Motor neuron (in vitro differentiated cells): ENCODE data around the gene DCUN1D4. TPM values are rescaled to one million over a fixed set of nuclear protein-coding genes. Genes with fewer than 3 reads are reported as not detected.
"Not testable (repeated sequence)": the region's sequence is repeated elsewhere in the genome, so short reads cannot be mapped to it uniquely, and the experiment has no call there.

ENCODE experiments used
- ATAC-seq, 8 experiments: fragments of 200-7000 bp; cut with Tn5 transposase; replicated peaks in 6 of 8; 2 replicates each; pipeline ENCODE4 v1.8.0; 2021; ENCODE audit warnings: mild to moderate bottlenecking in 8 of 8, moderate library complexity in 8 of 8
- H3K27ac ChIP-seq, 2 donors: fragments of 250-450 bp; sonication (Bioruptor Pico); 2 replicates each; pipeline ENCODE4 v1.9.0; 2021; ENCODE audit warnings: antibody characterized with exemption in 2 of 2, mild to moderate bottlenecking in 2 of 2, moderate library complexity in 1 of 2
- H3K4me1 ChIP-seq, 2 donors: fragments of 250-450 bp; sonication (Bioruptor Pico); replicated peaks in 1 of 2; 2 replicates each; pipeline ENCODE4 v1.6.1; 2021; ENCODE audit warnings: antibody characterized with exemption in 2 of 2, mild to moderate bottlenecking in 2 of 2, moderate library complexity in 1 of 2
- H3K4me3 ChIP-seq, 5 donors: fragments of 250-450 bp; sonication (Bioruptor Pico); 2 replicates each; pipeline ENCODE4 v1.9.0; 2021; ENCODE audit warnings: antibody characterized with exemption in 5 of 5, mild to moderate bottlenecking in 5 of 5, moderate library complexity in 4 of 5
- WGBS, 10 experiments: fragments of 450-650 bp; shearing (Covaris generic); methylation state at CpG; one replicate each; pipeline ENCODE4 v1.0.0; 2022; 5-methylcytosine and 5-hydroxymethylcytosine counted together
- in situ Hi-C, 9 experiments: fragments of 400-800 bp; cut with MboI; loops; one replicate each; pipeline ENCODE4 v1.15.0; 2021; ENCODE audit warnings: low sequenced_read_pairs in 9 of 9, low pct_unique_long_range_greater_than_20kb in 2 of 9; ENCODE audit not compliant: unreplicated experiment in 9 of 9
- total RNA-seq, 8 experiments: library from RNA; unstranded; fragments of 300-600 nt; gene quantifications; 2 replicates each; pipeline versions ENCODE4 v1.2.3 to v1.2.4, GENCODE V29; 2022

Gene DCUN1D4
- total RNA-seq, 8 experiments from 2014 or later: 28.6 to 58.4 (median 44.5) TPM

DNA sequence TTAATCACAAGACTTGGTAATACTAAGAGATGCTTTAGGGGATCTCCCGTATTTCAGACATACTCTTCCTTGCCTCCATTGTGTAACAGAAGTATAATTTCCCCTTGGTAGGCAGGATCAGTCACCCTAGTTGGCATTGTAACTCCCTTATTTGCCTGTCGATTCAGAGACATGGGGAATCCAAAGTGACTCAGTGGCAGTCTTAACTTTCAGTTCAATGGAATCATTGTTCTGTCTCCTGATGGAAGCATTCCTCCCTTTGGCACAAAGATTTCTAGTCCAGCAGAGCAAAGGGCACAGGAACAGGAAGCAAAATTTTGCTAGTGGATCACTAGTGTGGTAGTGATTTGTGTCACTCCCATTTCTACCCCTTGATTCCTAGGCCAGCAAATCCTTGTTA, 80.4 kb downstream of the DCUN1D4 start:
- Histone ChIP-seq H3K4me1 (no peaks in the 10 kb centered on the region), H3K4me3 (no peak overlapping the region), H3K27ac (no peak overlapping the region)
- no peak for ATAC-seq
- in situ Hi-C loops: no loop called here
- 46 to 100% (median 83%) methylated on average over 1 to 2 of the region's 2 CpGs; no CpG with 5 or more reads in 1 of the 10 experiments for WGBS, 10 experiments

DNA sequence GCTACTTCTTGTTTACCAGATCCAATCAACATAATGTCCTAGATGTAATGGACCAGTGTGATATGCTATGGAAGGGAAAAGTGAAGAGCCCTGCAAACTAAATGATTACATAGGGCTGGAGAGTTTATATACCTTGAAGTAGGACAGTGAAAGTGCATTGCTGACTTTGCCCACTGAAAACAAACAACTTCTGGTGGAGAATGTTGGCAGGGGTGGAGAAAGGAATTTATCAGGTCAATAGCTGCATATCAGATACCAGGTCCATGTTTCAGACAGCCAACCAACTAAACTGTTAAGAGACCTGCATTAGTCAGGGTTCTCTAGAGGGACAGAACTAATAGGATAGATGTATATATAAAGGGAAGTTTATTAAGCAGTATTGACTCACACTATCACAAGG, 82.4 kb downstream of the DCUN1D4 start:
- ATAC-seq: no peak
- in situ Hi-C loops: no loop called here

DNA sequence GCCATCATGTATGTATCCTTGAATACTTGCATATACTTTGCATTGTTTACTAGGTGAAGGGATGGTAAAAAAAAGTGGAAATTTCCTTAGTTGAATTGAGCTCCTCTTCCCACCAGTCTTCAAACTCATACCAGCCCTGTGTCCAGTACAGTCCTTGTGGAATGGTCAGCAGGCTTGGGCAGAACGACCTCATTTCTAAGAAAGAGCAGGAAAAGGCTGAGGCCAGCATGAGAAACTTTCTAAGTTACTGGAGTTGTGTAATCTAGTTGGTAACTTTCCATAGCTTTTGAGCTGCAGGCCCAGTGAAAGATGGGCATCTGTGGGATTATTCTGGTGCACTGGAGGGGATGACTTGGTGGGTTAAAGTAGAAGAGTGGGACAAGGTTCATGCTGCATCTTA, 87.6 kb downstream of the DCUN1D4 start:
- no peak for ATAC-seq
- WGBS, 10 experiments: 17 to 67% (median 37%) methylated on average over 1 of the region's 1 CpG; no CpG with 5 or more reads in 6 of the 10 experiments

More for the DNA sequence above, 82.4 kb downstream of the DCUN1D4 start:
- H3K4me3 ChIP-seq: no peak overlapping the region
- H3K27ac ChIP-seq: no peak overlapping the region
- no peaks in the 10 kb centered on the region for H3K4me1 ChIP-seq

DNA sequence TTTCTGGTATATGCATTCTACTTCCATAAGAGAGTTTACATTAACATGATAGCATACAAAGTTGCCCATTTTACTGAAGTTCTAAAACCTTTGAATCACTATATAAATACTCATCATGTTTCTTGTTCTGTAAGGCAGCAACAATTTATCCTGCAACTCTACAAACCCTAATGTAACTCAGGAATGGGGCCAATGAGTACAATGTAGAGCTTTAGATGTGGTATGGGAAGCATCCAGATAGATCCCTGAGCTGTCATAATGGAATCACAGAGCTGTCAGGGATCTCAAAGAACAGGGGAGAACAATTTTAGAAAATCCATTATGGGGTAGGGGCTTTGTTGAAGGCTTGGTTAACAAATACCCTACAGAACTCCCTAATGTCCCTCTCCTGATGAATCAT, 88.5 kb downstream of the DCUN1D4 start:
- ATAC-seq: no peak
- H3K27ac ChIP-seq: no peak overlapping the region
- no peak overlapping the region for H3K4me3 ChIP-seq
- H3K4me1 ChIP-seq: no peaks in the 10 kb centered on the region
- in situ Hi-C loops: no loop called here

More for the DNA sequence above, 87.6 kb downstream of the DCUN1D4 start:
- no peaks in the 10 kb centered on the region for H3K4me1 ChIP-seq
- H3K27ac ChIP-seq: no peak overlapping the region
- H3K4me3 ChIP-seq: no peak overlapping the region
- in situ Hi-C loops: no loop called here

DNA sequence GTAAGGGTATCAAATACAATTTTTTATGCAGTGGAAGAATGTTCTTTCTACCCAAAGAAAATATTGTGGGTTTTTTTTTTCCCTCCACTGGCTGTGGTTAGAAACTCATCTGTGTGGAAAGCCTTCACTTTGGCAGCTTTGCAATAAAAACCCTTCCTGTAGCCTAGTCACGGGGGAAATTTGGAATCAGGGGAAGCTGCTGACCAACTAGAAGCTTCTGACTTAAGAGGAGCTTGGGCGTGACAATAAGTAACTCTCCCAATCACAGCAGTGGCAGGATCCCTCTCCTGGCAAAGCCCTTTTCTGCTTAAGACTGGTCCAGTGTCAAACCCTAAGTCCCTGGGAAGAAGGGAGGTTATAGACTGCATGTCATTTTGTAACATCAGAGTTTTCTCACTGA, 89.3 kb downstream of the DCUN1D4 start:
- 0 to 80% (median 48%) methylated on average over 1 to 2 of the region's 2 CpGs; no CpG with 5 or more reads in 4 of the 10 experiments for WGBS, 10 experiments
- in situ Hi-C loops: no loop called here
- H3K27ac ChIP-seq: no peak overlapping the region
- H3K4me1 ChIP-seq: no peaks in the 10 kb centered on the region
- no peak overlapping the region for H3K4me3 ChIP-seq
- peak in 2 of 8 experiments; percentile 47 to 58 for ATAC-seq

DNA sequence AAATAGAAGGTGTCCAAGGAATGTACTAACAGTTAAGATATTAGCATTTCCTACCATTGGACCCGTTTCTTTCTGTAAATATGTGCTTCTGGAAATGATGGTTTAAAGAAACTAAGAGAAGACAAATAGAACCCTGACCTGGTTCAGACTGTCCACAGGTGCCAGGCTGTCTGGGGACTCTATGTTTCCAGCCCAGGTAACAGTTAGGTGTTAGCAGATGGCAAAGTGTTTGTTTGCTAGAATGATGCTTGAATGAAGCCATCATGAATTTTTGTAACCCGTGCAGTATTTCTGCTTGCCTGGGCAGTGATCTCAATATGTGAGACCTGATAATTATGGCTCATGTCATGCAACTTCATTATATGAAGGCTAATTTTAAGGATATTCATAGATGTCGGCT, 89.7 kb downstream of the DCUN1D4 start:
- no peak overlapping the region for H3K4me3 ChIP-seq
- in situ Hi-C loops: no loop called here
- no peaks in the 10 kb centered on the region for H3K4me1 ChIP-seq
- WGBS, 10 experiments: 8 to 100% (median 67%) methylated on average over 1 to 3 of the region's 3 CpGs; no CpG with 5 or more reads in 2 of the 10 experiments
- no peak for ATAC-seq
- no peak overlapping the region for H3K27ac ChIP-seq

DNA sequence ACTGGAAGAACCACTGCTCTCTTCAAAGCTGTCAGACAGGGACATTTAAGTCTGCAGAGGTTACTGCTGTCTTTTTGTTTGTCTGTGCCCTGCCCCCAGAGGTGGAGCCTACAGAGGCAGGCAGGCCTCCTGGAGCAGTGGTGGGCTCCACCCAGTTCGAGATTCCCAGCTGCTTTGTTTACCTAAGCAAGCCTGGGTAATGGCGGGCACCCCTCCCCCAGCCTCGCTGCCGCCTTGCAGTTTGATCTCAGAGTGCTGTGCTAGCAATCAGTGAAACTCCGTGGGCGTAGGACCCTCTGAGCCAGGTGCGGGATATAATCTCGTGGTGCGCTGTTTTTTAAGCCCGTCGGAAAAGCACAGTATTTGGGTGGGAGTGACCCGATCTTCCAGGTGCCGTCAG, 97.5 kb downstream of the DCUN1D4 start:
- ATAC-seq, in situ Hi-C loops, H3K4me1 ChIP-seq, H3K27ac ChIP-seq, H3K4me3 ChIP-seq: not testable (repeated sequence)
- WGBS, 10 experiments: 79 to 100% methylated on average over 1 to 6 of the region's 13 CpGs; no CpG with 5 or more reads in 8 of the 10 experiments

DNA sequence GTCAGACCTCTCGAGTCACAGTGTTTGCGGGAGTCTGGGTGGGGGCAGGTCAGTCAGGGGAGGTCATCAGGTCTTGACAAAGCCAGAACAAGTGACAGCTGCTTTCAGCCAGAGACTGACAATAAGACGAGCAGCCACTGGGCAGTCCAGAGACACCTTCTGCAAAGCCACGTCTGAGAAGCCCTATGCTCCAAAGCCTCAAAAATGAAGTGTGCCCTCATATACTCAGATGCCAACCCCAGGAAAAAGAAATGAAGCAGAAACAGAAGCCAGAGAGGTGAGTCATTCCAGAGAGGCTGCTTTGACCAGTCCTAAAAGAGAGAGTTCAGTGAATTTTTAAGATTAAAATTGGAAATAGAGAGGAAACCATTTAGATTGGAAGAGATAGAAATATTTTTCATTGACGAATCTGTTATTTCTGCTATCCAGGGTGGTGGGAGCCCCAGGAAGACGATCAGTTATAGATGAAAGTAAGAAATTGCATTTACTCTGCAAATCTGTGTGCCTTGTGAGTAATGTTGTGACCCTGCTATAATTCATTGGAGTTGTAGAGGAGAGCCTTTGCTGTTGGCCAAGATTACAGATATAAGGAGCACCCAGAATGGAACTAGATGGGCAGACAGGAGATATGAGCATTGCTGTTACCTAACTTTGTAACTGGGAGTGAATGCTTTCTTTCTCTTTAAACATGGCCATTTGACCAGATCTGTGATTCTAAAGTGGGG, 99.3 kb downstream of the DCUN1D4 start:
- no peak for ATAC-seq
- Histone ChIP-seq H3K4me1 (no peaks in the 10 kb centered on the region), H3K4me3 (no peak overlapping the region), H3K27ac (no peak overlapping the region)
- 40 to 92% (median 64%) methylated on average over 1 to 4 of the region's 6 CpGs; no CpG with 5 or more reads in 3 of the 10 experiments for WGBS, 10 experiments
- in situ Hi-C loops: no loop called here

DNA sequence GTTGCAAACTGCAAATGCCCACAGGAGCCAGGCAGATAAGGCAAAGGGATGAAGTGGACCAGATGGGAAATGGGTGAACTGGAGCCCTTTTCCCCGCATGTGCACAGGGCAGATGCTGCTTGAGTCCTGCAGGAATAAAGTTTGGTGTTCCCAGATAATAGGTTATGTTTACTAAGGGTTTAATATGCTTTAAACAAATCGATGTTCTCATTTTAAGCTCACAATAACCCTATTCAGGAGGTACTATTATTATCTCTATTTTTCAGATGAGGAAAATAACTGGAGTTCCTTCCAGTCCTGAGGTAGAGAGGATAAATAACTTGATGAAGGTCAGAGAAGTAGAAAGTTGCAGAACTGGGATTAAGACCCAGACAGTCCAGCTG, 99.9 kb downstream of the DCUN1D4 start:
- WGBS, 10 experiments: 0 to 100% (median 80%) methylated on average over 1 to 2 of the region's 2 CpGs; no CpG with 5 or more reads in 3 of the 10 experiments
- no peak overlapping the region for H3K27ac ChIP-seq
- in situ Hi-C loops: no loop called here
- no peaks in the 10 kb centered on the region for H3K4me1 ChIP-seq
- H3K4me3 ChIP-seq: no peak overlapping the region
- ATAC-seq: no peak

DNA sequence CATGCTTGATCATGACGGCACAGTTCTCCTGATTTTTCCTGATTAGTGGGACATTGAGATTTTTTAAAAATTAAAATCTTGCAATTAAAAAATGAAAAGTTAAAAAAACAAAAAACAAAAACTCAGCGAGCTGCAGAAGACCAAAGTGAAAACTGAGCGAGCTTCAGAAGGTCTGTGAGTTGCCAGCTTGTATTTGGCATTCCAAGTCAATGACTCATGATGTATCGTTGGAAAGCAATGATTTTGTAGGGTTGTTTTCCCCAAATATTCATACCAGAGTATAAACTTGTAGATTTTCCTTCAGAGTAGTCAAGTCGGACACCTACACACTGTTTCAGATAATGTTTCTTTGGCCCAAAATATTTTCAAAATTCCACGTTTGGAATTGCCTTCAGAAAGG, 100.3 kb downstream of the DCUN1D4 start:
- 63 to 100% (median 72%) methylated on average over 1 to 6 of the region's 6 CpGs for WGBS, 10 experiments
- ATAC-seq: no peak
- H3K27ac ChIP-seq: no peak overlapping the region
- in situ Hi-C loops: no loop called here
- no peaks in the 10 kb centered on the region for H3K4me1 ChIP-seq
- H3K4me3 ChIP-seq: no peak overlapping the region

DNA sequence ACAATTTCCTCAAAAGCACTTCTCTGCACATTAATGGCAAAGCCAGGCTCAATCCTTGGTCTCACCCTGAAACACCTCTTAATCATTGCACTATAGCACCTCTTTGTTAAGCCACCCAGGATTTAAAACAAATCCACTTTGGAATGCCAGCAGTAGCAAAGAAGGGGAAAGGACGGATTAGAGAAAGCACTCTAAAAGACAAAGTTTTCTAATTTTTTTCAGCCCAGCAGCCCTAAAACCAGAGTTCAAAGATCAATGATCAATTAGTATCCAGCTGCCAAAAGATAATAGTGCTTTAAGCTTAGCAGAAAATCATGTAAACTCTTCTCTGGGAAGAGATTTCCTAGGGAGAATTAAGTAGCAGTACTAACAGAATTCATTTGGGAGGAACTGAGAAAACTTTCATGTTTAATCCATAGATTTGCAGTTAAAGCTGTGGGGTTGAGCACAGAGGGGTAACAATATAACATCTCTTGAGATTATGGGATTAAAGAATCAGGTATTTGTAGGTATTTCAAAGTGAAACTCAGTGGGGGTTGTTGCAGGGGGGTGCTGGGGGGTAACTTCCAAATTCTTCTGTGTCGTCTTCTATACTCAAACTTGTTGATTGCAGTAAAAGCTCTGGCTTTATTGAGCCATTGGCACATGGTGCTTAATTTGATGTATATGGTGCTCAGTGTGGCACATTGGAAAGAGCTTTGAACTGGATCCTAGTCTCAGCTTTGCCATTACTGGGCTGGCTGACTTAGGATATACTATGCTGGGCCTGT, 115.4 kb downstream of the DCUN1D4 start:
- Histone ChIP-seq H3K4me3 (no peak overlapping the region), H3K4me1 (no peaks in the 10 kb centered on the region), H3K27ac (no peak overlapping the region)
- no peak for ATAC-seq
- 20 to 100% (median 80%) methylated on average over 1 to 2 of the region's 2 CpGs; no CpG with 5 or more reads in 1 of the 10 experiments for WGBS, 10 experiments
- in situ Hi-C loops: no loop called here

DNA sequence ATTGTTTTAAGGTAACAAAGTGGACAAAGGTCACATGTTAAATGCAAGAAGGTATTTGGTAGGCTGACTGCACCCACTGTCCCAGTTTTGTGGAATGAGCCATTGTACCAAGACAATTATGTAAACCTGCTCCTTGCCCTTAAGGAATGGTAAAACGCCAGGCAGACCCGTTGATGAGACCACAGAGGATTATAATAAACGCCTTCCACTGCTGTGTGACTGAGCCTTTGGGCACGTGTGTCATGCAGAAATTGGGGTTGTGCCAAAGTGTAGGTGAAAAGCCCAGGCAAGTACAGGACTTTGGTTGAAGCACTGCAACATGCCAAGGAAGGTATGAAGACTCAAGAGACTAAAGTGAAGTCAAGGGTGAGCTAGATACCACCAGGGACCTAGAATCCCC, 117.5 kb downstream of the DCUN1D4 start:
- H3K4me1 ChIP-seq: no peaks in the 10 kb centered on the region
- H3K27ac ChIP-seq: no peak overlapping the region
- no peak overlapping the region for H3K4me3 ChIP-seq
- no peak for ATAC-seq
- WGBS, 10 experiments: 0 to 83% (median 49%) methylated on average over 1 to 4 of the region's 4 CpGs
- in situ Hi-C loops: no loop called here

DNA sequence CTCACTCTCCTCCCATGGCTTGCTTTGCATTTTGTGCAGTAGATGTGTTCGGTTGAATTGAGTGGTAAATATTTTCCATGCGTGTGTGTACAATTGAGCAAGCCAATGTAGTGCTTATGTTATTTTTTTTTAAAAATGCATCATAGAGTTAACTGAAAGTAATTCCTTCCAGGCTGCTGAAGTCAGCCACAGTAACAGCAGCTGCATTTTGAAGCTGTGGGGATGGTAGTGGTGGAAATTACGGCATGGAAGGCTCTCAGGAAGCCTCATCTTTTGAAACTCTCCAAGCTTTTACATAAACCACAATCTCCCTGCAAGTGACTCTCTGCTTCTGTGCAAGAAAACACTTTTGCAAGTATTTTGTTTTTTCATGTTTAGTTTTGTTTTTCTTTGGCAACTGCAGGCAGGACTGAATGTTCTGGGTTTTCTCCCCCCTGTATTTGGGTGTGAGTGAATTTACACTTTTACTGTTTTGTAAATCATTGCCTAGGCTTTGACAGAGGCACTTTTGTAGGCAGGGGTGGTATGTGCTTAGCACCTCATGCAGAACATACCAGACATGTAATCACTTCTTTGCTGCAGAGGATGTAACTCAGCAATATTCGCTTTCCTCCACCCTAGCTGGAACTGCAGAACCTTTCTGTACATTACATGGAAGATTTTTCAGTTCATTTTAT, 121.0 kb downstream of the DCUN1D4 start:
- no peak overlapping the region for H3K27ac ChIP-seq
- H3K4me3 ChIP-seq: no peak overlapping the region
- peak in 3 of 8 experiments; percentile 73 to 87 (median 82) for ATAC-seq
- H3K4me1 ChIP-seq: no peaks in the 10 kb centered on the region
- in situ Hi-C loops: no loop called here
- WGBS, 10 experiments: 0 to 100% (median 45%) methylated on average over 1 to 4 of the region's 4 CpGs
